Endothelial cell of umbilical vein (primary cell): ENCODE measurements around the gene ECD.

Experiments used
- EZH2 ChIP-seq: IDR thresholded peaks from 2 replicates; pipeline ENCODE4 v1.6.1; 2012; ENCODE audit warnings: borderline replicate concordance, low read depth, mild to moderate bottlenecking, moderate library complexity, low read length, inconsistent platforms; ENCODE audit not compliant: severe bottlenecking
- GATA2 ChIP-seq: IDR thresholded peaks from 2 replicates; pipeline ENCODE4 v1.7.0; 2011; ENCODE audit warnings: low read depth, mild to moderate bottlenecking, moderate library complexity, mixed read lengths, low read length; ENCODE audit not compliant: insufficient read length, insufficient read depth
- MYC ChIP-seq: IDR thresholded peaks from one replicate; pipeline ENCODE4 v1.6.1; 2011; ENCODE audit warnings: mild to moderate bottlenecking, low read depth, low read length
- POLR2A ChIP-seq: IDR thresholded peaks from 2 replicates; pipeline ENCODE4 v1.6.1; 2012; ENCODE audit warnings: low read depth, mild to moderate bottlenecking, control low read depth, low read length
- POLR2AphosphoS5 ChIP-seq: IDR thresholded peaks from 2 replicates; pipeline ENCODE4 v1.6.1; 2012; ENCODE audit warnings: low read depth, mild to moderate bottlenecking, control low read depth, low read length, moderate library complexity; ENCODE audit not compliant: insufficient read depth
- TF ChIP-seq, protein P1 (sequence below), 2 donors: IDR thresholded peaks; 1 replicate in 1 of 2; 2 replicates in 1 of 2; pipeline ENCODE4 v1.5.1; 2011; ENCODE audit warnings: low read length in 2 of 2, mild to moderate bottlenecking in 2 of 2, moderate library complexity in 2 of 2, control low read depth in 1 of 2, inconsistent platforms in 1 of 2, low read depth in 1 of 2; ENCODE audit not compliant: insufficient read depth in 1 of 2; ENCODE audit errors: extremely low read depth in 1 of 2
- TF ChIP-seq, protein P2 (sequence below): IDR thresholded peaks from 2 replicates; pipeline ENCODE4 v1.6.1; 2011; ENCODE audit not compliant: insufficient read depth, insufficient read length

DNA sequence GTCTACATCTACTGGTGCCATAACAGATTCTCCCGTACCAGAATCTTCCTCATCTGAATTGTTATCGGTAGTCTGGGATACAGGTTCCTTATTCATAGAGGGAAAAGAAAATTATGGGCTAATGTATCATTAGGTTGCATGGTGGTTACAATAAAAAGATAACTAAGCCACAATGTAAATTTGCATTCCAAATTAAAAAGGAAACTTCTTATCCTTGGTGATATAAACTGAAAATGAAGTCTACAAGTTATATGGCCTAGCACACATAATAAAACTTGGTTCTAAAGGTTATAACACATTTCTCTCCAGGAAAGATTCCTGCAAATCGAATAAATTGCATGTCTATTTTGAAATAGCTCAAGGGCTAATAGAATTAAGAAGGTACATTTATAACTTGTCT, 33.1 kb downstream of the ECD start:
- no peak for TF ChIP-seq EZH2
- no peak for TF ChIP-seq GATA2
- no peak for TF ChIP-seq POLR2AphosphoS5
- TF ChIP-seq POLR2A, result no peak
- TF ChIP-seq, protein P1, sequence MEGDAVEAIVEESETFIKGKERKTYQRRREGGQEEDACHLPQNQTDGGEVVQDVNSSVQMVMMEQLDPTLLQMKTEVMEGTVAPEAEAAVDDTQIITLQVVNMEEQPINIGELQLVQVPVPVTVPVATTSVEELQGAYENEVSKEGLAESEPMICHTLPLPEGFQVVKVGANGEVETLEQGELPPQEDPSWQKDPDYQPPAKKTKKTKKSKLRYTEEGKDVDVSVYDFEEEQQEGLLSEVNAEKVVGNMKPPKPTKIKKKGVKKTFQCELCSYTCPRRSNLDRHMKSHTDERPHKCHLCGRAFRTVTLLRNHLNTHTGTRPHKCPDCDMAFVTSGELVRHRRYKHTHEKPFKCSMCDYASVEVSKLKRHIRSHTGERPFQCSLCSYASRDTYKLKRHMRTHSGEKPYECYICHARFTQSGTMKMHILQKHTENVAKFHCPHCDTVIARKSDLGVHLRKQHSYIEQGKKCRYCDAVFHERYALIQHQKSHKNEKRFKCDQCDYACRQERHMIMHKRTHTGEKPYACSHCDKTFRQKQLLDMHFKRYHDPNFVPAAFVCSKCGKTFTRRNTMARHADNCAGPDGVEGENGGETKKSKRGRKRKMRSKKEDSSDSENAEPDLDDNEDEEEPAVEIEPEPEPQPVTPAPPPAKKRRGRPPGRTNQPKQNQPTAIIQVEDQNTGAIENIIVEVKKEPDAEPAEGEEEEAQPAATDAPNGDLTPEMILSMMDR (IDR thresholded peaks at IDR 0.05; ENCODE audit: extremely low read depth in 1 of 2, insufficient read depth in 1 of 2, low read depth in 1 of 2, low read length in 2 of 2), result no peak
- TF ChIP-seq MYC, result no peak
- TF ChIP-seq, protein P2, sequence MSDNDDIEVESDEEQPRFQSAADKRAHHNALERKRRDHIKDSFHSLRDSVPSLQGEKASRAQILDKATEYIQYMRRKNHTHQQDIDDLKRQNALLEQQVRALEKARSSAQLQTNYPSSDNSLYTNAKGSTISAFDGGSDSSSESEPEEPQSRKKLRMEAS, result no peak
